Stimulated activated CD4-positive, alpha-beta T cell treated with anti-CD3 and anti-CD28 coated beads, Interleukin-4, amount 100 ng/mL, for 48 hours (primary cell): Measurements from ENCODE around the gene GFY.

Experiments used
- DNase-seq, 2 donors: peaks; one replicate each; pipeline ENCODE4 v3.0.0-alpha.2; 2020; ENCODE audit warnings: low read depth in 2 of 2

The GFY gene

GRCh38 chr19:49428547-49429451 is 3.6 kb downstream of the GFY start:
- no peak for DNase-seq

GRCh38 chr19:49430172-49430677 is 5.0 kb downstream of the GFY start:
- DNase-seq: no peak

- no peak for DNase-seq
Observed at GRCh38 chr19:49430678-49431329, 5.6 kb downstream of the GFY start.

GRCh38 chr19:49431330-49431749 is 6.2 kb downstream of the GFY start:
- DNase-seq: no peak

- no peak for DNase-seq
Observed at GRCh38 chr19:49432141-49433073, 7.2 kb downstream of the GFY start.

GRCh38 chr19:49433240-49433901 is 8.2 kb downstream of the GFY start:
- no peak for DNase-seq

GRCh38 chr19:49434907-49435583 is 9.9 kb downstream of the GFY start:
- no peak for DNase-seq

- no peak for DNase-seq
Observed at GRCh38 chr19:49435670-49436069, 10.5 kb downstream of the GFY start.

GRCh38 chr19:49436381-49437017 is 11.3 kb downstream of the GFY start:
- DNase-seq: peak; percentile 58 to 79

- DNase-seq: no peak
Observed at GRCh38 chr19:49437231-49437630, 12.0 kb downstream of the GFY start.

- DNase-seq: no peak
Observed at GRCh38 chr19:49438261-49438660, 13.1 kb downstream of the GFY start.

GRCh38 chr19:49439836-49440235 is 14.6 kb downstream of the GFY start:
- DNase-seq: no peak

- no peak for DNase-seq
Observed at GRCh38 chr19:49440439-49441209, 15.4 kb downstream of the GFY start.

GRCh38 chr19:49441210-49441959 is 16.2 kb downstream of the GFY start, which contains the start of gene SLC17A7:
TSS of gene SLC17A7 (minus strand) at chr19:49441527. CDS start at chr19:49441379, 148 bp downstream.
- no peak for DNase-seq

- no peak for DNase-seq
Observed at GRCh38 chr19:49441960-49442350, 16.8 kb downstream of the GFY start.

- DNase-seq: no peak
Observed at GRCh38 chr19:49442354-49442753, 17.2 kb downstream of the GFY start.

GRCh38 chr19:49442771-49443365 is 17.7 kb downstream of the GFY start:
- DNase-seq: peak in 1 of 2 donors; percentile 55
